HCT116 (cell line): ENCODE measurements around the gene PRR14.

Source experiments
- EZH2 ChIP-seq: fragments of 200-600 bp; sonication (generic); IDR thresholded peaks from 2 replicates; pipeline ENCODE4 v1.6.1; 2017; ENCODE audit warnings: antibody characterized with exemption, mixed run types
- POLR2A ChIP-seq: IDR thresholded peaks from 2 replicates; pipeline ENCODE4 v1.7.0; 2011; ENCODE audit warnings: borderline replicate concordance; ENCODE audit not compliant: insufficient read depth, insufficient read length; ENCODE audit errors: extremely low read depth
- ZNF274 ChIP-seq: fragments of 200-500 bp; sonication (Bioruptor generic); IDR thresholded peaks from 2 replicates; pipeline ENCODE4 v1.6.1; 2014; ENCODE audit warnings: mild to moderate bottlenecking, low read depth, low read length, inconsistent platforms
- TF ChIP-seq, protein P1 (sequence below), 3 experiments: fragments of 200-600 bp in 1 of 3; sonication (generic) in 1 of 3; IDR thresholded peaks in 2 of 3; conservative IDR thresholded peaks in 1 of 3; 2 replicates each; pipeline ENCODE4 v1.5.1; 2012 to 2017; ENCODE audit warnings: low read depth in 2 of 3, low read length in 2 of 3, antibody characterized with exemption in 1 of 3, borderline replicate concordance in 1 of 3, control low read depth in 1 of 3, mild to moderate bottlenecking in 1 of 3, mixed read lengths in 1 of 3, mixed run types in 1 of 3, moderate library complexity in 1 of 3; ENCODE audit not compliant: insufficient read depth in 1 of 3

DNA sequence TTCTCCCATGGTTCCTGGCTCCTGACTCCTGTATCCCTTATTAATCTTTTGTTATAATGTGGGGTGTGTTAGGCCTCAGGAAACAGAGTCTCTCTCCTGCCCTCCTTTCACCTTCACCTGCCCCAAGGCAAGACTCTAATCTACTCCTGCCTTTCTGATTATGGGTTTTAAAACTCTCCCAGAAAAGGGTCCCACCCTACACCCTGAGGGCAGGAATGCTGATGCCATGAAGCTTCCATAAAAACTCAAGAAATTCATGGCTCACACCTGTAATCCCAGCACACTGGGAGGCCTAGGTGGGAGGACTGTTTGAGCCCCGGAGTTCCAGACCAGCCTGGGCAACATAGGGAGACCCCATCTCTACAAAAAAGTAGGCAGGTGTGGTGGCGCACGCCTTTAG, 29.6 kb downstream of the PRR14 start:
- TF ChIP-seq, protein P1, sequence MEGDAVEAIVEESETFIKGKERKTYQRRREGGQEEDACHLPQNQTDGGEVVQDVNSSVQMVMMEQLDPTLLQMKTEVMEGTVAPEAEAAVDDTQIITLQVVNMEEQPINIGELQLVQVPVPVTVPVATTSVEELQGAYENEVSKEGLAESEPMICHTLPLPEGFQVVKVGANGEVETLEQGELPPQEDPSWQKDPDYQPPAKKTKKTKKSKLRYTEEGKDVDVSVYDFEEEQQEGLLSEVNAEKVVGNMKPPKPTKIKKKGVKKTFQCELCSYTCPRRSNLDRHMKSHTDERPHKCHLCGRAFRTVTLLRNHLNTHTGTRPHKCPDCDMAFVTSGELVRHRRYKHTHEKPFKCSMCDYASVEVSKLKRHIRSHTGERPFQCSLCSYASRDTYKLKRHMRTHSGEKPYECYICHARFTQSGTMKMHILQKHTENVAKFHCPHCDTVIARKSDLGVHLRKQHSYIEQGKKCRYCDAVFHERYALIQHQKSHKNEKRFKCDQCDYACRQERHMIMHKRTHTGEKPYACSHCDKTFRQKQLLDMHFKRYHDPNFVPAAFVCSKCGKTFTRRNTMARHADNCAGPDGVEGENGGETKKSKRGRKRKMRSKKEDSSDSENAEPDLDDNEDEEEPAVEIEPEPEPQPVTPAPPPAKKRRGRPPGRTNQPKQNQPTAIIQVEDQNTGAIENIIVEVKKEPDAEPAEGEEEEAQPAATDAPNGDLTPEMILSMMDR (IDR thresholded peaks at IDR 0.05 in 2 of 3, conservative IDR thresholded peaks at IDR 0.05 in 1 of 3; ENCODE audit: borderline replicate concordance in 1 of 3, insufficient read depth in 1 of 3, low read depth in 2 of 3, low read length in 2 of 3) = no peak
- TF ChIP-seq POLR2A (no peak), ZNF274 (no peak), EZH2 (no peak)
